ENCODE measurements around the gene TSPO. TPM values are rescaled to one million over a fixed set of nuclear protein-coding genes. Genes with fewer than 3 reads are reported as not detected.

Gene TSPO
- total RNA-seq, 1 donor from 2014 or later: 0.79 TPM

DNA sequence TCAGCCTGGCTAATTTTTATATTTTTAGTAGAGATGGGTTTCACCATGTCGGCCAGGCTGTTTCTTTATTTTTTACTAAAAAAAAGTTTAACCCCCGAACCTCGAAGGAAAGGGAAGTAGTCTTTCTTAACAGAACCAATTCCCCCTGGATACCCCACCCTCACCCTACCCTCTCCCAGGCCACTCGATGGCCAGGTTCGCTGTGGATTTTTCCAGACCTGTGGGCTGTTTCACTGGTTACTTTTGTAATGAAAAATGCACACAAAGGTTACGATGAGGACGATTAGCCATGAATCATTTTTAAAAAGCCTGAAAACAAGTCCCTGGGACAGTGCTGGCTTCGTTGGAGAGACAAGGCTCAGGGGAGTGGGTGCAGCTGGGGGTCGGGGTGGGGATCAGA is 2.5 kb downstream of the TSPO start:
- TF ChIP-seq, protein P1, sequence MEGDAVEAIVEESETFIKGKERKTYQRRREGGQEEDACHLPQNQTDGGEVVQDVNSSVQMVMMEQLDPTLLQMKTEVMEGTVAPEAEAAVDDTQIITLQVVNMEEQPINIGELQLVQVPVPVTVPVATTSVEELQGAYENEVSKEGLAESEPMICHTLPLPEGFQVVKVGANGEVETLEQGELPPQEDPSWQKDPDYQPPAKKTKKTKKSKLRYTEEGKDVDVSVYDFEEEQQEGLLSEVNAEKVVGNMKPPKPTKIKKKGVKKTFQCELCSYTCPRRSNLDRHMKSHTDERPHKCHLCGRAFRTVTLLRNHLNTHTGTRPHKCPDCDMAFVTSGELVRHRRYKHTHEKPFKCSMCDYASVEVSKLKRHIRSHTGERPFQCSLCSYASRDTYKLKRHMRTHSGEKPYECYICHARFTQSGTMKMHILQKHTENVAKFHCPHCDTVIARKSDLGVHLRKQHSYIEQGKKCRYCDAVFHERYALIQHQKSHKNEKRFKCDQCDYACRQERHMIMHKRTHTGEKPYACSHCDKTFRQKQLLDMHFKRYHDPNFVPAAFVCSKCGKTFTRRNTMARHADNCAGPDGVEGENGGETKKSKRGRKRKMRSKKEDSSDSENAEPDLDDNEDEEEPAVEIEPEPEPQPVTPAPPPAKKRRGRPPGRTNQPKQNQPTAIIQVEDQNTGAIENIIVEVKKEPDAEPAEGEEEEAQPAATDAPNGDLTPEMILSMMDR (IDR thresholded peaks at IDR 0.05; ENCODE audit: unreplicated experiment): no peak
- Mint-ChIP-seq H3K27me3 (peaks cover 16% of the 10 kb centered on the region), H3K4me3 (ENCODE audit: low read depth) (no peak overlapping the region), H3K9me3 (ENCODE audit: low read depth) (no peaks in the 10 kb centered on the region), H3K36me3 (ENCODE audit: insufficient read depth) (no peaks in the 10 kb centered on the region), H3K27ac (no peak overlapping the region), H3K4me1 (ENCODE audit: low read depth) (peaks cover 2% of the 10 kb centered on the region)
- no peak for DNase-seq (ENCODE audit: low spot score, unreplicated experiment)

DNA sequence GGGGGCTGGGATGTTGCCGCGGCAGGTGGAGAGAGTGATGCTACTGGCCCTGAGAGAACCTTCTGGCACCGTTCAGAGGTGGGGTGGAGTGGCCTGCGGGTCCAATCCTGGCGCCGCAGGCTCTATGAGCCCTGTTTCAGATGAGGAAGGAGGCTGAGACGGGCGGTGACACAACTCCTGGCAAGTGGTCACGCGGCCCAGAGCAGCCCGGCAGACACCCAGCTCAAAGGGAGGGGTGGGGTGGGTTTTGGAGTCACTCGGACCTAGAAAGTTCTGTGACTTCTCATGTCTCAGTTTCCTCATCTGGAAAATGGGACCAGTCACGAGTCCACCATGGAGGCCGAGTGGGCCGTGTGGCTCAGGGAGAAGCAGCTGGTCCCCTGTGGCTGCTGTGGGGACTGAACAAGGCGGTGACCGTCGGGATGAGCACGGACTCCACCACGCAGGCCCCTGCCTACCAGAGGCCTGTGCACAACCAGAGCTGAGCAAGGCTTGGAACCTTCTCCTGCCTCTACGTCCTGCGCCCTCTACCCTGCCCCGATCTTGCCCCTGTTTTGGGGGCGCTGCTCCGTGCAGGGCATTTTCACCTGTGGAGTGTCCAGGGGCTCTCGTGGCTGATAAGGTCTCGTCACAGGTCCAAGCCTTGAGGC is 3.7 kb downstream of the TSPO start:
- peaks cover 2% of the 10 kb centered on the region for H3K4me1 Mint-ChIP-seq (ENCODE audit: low read depth)
- no peak for DNase-seq (ENCODE audit: low spot score, unreplicated experiment)
- no peak overlapping the region for H3K27ac Mint-ChIP-seq
- peaks cover 16% of the 10 kb centered on the region for H3K27me3 Mint-ChIP-seq
- TF ChIP-seq, protein P1 (IDR thresholded peaks at IDR 0.05; ENCODE audit: unreplicated experiment): no peak
- H3K9me3 Mint-ChIP-seq (ENCODE audit: low read depth): no peaks in the 10 kb centered on the region
- H3K36me3 Mint-ChIP-seq (ENCODE audit: insufficient read depth): no peaks in the 10 kb centered on the region
- H3K4me3 Mint-ChIP-seq (ENCODE audit: low read depth): no peak overlapping the region

DNA sequence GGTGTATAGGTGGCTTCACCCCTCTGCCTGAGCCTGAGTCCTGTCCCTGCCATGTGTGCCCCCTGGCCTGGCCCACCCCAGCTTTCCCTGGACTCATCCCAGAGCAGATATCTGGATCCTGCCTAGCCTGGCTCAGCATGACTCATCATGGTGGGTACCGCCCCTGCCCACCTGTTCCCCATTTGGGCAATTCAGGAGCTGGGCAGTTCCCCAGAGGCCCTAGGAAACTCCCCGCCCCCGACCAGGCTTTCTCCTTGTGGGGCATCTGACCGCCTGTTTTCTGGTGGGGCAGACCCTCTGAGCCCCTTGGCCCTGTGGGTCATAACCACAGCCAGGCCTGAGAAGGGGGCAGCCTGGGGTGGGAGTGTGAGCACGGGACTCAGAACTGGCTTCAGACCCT is 4.4 kb downstream of the TSPO start:
- no peaks in the 10 kb centered on the region for H3K9me3 Mint-ChIP-seq (ENCODE audit: low read depth)
- H3K36me3 Mint-ChIP-seq (ENCODE audit: insufficient read depth): no peaks in the 10 kb centered on the region
- no peak overlapping the region for H3K27ac Mint-ChIP-seq
- TF ChIP-seq, protein P1 (IDR thresholded peaks at IDR 0.05; ENCODE audit: unreplicated experiment): no peak
- no peak overlapping the region for H3K4me3 Mint-ChIP-seq (ENCODE audit: low read depth)
- DNase-seq (ENCODE audit: low spot score, unreplicated experiment): no peak
- H3K4me1 Mint-ChIP-seq (ENCODE audit: low read depth): peaks cover 2% of the 10 kb centered on the region
- H3K27me3 Mint-ChIP-seq: peaks cover 10% of the 10 kb centered on the region

DNA sequence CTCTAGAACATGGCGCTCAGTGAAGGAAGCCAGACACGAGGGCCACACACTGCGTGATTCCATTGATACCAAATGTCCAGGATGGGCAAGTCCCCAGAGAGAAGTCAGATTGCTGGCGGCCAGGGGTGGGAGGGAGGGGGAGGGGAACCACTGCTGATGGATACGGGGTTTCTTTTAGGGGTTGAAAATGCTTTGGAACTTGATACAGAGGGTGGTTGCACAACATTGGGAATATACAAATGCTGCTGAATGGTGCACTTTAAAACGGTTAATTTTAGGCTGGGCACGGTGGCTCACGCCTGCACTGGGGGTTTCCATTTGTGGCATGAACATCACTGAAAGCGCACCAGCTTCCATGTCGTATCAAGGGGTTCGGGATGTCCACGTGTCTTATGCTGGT is 5.1 kb downstream of the TSPO start:
- no peak overlapping the region for H3K4me3 Mint-ChIP-seq (ENCODE audit: low read depth)
- H3K4me1 Mint-ChIP-seq (ENCODE audit: low read depth): no peaks in the 10 kb centered on the region
- DNase-seq (ENCODE audit: low spot score, unreplicated experiment): no peak
- TF ChIP-seq, protein P1 (IDR thresholded peaks at IDR 0.05; ENCODE audit: unreplicated experiment): no peak
- H3K27me3 Mint-ChIP-seq: peaks cover 6% of the 10 kb centered on the region
- no peak overlapping the region for H3K27ac Mint-ChIP-seq
- H3K9me3 Mint-ChIP-seq (ENCODE audit: low read depth): no peaks in the 10 kb centered on the region
- no peaks in the 10 kb centered on the region for H3K36me3 Mint-ChIP-seq (ENCODE audit: insufficient read depth)

DNA sequence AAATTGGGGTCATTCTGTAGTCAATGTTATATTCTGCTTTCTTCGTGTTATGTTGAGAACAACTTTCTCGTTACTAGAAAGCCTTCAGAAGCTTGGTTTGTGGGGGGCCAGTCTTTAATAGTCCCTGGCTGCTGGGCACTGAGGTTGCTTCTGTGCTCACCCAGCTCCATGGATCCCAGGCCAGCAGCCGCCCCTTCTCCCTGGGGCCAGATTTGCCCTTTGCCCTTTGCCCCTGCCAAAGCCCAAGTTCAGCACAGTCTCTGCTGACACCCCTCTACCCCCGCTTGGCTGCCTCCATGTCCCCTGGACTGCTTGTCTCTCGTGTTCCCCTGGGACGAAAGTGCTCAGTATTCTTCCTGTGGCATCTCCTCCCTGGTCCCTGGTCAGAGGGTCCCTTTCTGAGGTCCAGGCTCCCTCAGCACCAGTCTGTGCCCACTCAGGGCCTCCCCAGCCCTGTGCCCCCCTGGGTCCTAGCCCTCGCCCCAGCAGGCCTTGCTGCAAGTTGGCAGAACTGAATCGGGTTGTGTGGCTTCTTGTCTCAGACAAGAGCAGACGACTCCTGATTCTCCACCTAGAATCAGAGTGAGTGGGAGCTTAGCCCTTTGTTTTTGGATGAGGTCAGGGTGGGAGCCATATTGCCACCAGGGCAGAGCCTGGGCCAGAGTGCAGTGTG is 6.7 kb downstream of the TSPO start:
- H3K27ac Mint-ChIP-seq: no peak overlapping the region
- H3K4me3 Mint-ChIP-seq (ENCODE audit: low read depth): no peak overlapping the region
- no peak for DNase-seq (ENCODE audit: low spot score, unreplicated experiment)
- TF ChIP-seq, protein P1 (IDR thresholded peaks at IDR 0.05; ENCODE audit: unreplicated experiment): no peak
- H3K4me1 Mint-ChIP-seq (ENCODE audit: low read depth): no peaks in the 10 kb centered on the region
- no peaks in the 10 kb centered on the region for H3K36me3 Mint-ChIP-seq (ENCODE audit: insufficient read depth)
- peaks cover 2% of the 10 kb centered on the region for H3K27me3 Mint-ChIP-seq
- H3K9me3 Mint-ChIP-seq (ENCODE audit: low read depth): no peaks in the 10 kb centered on the region
